ENCODE results near the gene PLD5. TPM values are rescaled to one million over a fixed set of nuclear protein-coding genes. Genes with fewer than 3 reads are reported as not detected.
"Not testable (repeated sequence)": the region's sequence is repeated elsewhere in the genome, so short reads cannot be mapped to it uniquely, and the experiment has no call there.

The PLD5 gene
- total and polyA plus RNA-seq, 5 donors = 0.14 to 0.31 (median 0.17) TPM; not detected in 1

- H3K4me3 ChIP-seq (ENCODE audit: low read length); H3K27ac ChIP-seq (ENCODE audit: low read length); intact Hi-C loops (cut with DNase I); DNase-seq; H3K27me3 ChIP-seq (ENCODE audit: control insufficient read depth, insufficient read depth); H3K9me3 ChIP-seq (ENCODE audit: control insufficient read depth, low read length); H3K4me1 ChIP-seq (ENCODE audit: control insufficient read depth, insufficient read depth, low read length); ATAC-seq: not testable (repeated sequence)
- WGBS = 71% methylated on average over 7 of the region's 7 CpGs
Measured at GRCh38 chr1:242210316-242210715, 314.2 kb downstream of the PLD5 start.

- intact Hi-C loops (cut with DNase I) = no loop called here
- Histone ChIP-seq H3K4me1 (ENCODE audit: control insufficient read depth, insufficient read depth, low read length) (no peaks in the 10 kb centered on the region), H3K9me3 (ENCODE audit: control insufficient read depth, low read length) (no peaks in the 10 kb centered on the region), H3K27ac (ENCODE audit: low read length) (no peak overlapping the region), H3K27me3 (ENCODE audit: control insufficient read depth, insufficient read depth) (no peaks in the 10 kb centered on the region), H3K4me3 (ENCODE audit: low read length) (no peak overlapping the region)
- DNase-seq = no peak
- WGBS = 71% methylated on average over 11 of the region's 11 CpGs
- no peak for ATAC-seq
Measured at GRCh38 chr1:242209063-242209462, 315.4 kb downstream of the PLD5 start.

- no peak overlapping the region for H3K4me3 ChIP-seq (ENCODE audit: low read length)
- DNase-seq (no peak), ATAC-seq (no peak)
- H3K4me1 ChIP-seq (ENCODE audit: control insufficient read depth, insufficient read depth, low read length) = no peaks in the 10 kb centered on the region
- H3K9me3 ChIP-seq (ENCODE audit: control insufficient read depth, low read length) = no peaks in the 10 kb centered on the region
- intact Hi-C loops (cut with DNase I) = no loop called here
- WGBS = 67% methylated on average over 2 of the region's 2 CpGs
- H3K27me3 ChIP-seq (ENCODE audit: control insufficient read depth, insufficient read depth) = no peaks in the 10 kb centered on the region
- no peak overlapping the region for H3K27ac ChIP-seq (ENCODE audit: low read length)
Measured at GRCh38 chr1:242208021-242208420, 316.5 kb downstream of the PLD5 start.

- DNase-seq (no peak), ATAC-seq (no peak)
- H3K27me3 ChIP-seq (ENCODE audit: control insufficient read depth, insufficient read depth) = no peaks in the 10 kb centered on the region
- no peaks in the 10 kb centered on the region for H3K4me1 ChIP-seq (ENCODE audit: control insufficient read depth, insufficient read depth, low read length)
- 97% methylated on average over 4 of the region's 4 CpGs for WGBS
- H3K27ac ChIP-seq (ENCODE audit: low read length) = no peak overlapping the region
- no peaks in the 10 kb centered on the region for H3K9me3 ChIP-seq (ENCODE audit: control insufficient read depth, low read length)
- no peak overlapping the region for H3K4me3 ChIP-seq (ENCODE audit: low read length)
- intact Hi-C loops (cut with DNase I) = no loop called here
Measured at GRCh38 chr1:242206994-242207393, 317.5 kb downstream of the PLD5 start.

- no peaks in the 10 kb centered on the region for H3K9me3 ChIP-seq (ENCODE audit: control insufficient read depth, low read length)
- WGBS = 60% methylated on average over 7 of the region's 7 CpGs
- no peaks in the 10 kb centered on the region for H3K27me3 ChIP-seq (ENCODE audit: control insufficient read depth, insufficient read depth)
- no peak for DNase-seq
- no peaks in the 10 kb centered on the region for H3K4me1 ChIP-seq (ENCODE audit: control insufficient read depth, insufficient read depth, low read length)
- H3K27ac ChIP-seq (ENCODE audit: low read length) = no peak overlapping the region
- H3K4me3 ChIP-seq (ENCODE audit: low read length) = no peak overlapping the region
- intact Hi-C loops (cut with DNase I) = no loop called here
- no peak for ATAC-seq
Measured at GRCh38 chr1:242205622-242206489, 318.6 kb downstream of the PLD5 start.

- DNase-seq (no peak), ATAC-seq (no peak)
- Histone ChIP-seq H3K27ac (ENCODE audit: low read length) (no peak overlapping the region), H3K4me3 (ENCODE audit: low read length) (no peak overlapping the region), H3K9me3 (ENCODE audit: control insufficient read depth, low read length) (no peaks in the 10 kb centered on the region), H3K27me3 (ENCODE audit: control insufficient read depth, insufficient read depth) (no peaks in the 10 kb centered on the region), H3K4me1 (ENCODE audit: control insufficient read depth, insufficient read depth, low read length) (no peaks in the 10 kb centered on the region)
- intact Hi-C loops (cut with DNase I) = no loop called here
- WGBS = 74% methylated on average over 6 of the region's 6 CpGs
Measured at GRCh38 chr1:242203262-242203661, 321.2 kb downstream of the PLD5 start.

GRCh38 chr1:242201090-242201489 lies 323.4 kb downstream of the PLD5 start:
- 77% methylated on average over 2 of the region's 2 CpGs for WGBS
- H3K27me3 ChIP-seq (ENCODE audit: control insufficient read depth, insufficient read depth) = no peaks in the 10 kb centered on the region
- H3K4me3 ChIP-seq (ENCODE audit: low read length) = no peak overlapping the region
- no peak for ATAC-seq
- DNase-seq = no peak
- intact Hi-C loops (cut with DNase I) = no loop called here
- H3K4me1 ChIP-seq (ENCODE audit: control insufficient read depth, insufficient read depth, low read length) = no peaks in the 10 kb centered on the region
- no peaks in the 10 kb centered on the region for H3K9me3 ChIP-seq (ENCODE audit: control insufficient read depth, low read length)
- H3K27ac ChIP-seq (ENCODE audit: low read length) = no peak overlapping the region

- 79% methylated on average over 8 of the region's 8 CpGs for WGBS
- ATAC-seq (no peak), DNase-seq (no peak)
- Histone ChIP-seq H3K9me3 (ENCODE audit: control insufficient read depth, low read length) (no peaks in the 10 kb centered on the region), H3K27ac (ENCODE audit: low read length) (no peak overlapping the region), H3K4me3 (ENCODE audit: low read length) (no peak overlapping the region), H3K27me3 (ENCODE audit: control insufficient read depth, insufficient read depth) (no peaks in the 10 kb centered on the region), H3K4me1 (ENCODE audit: control insufficient read depth, insufficient read depth, low read length) (no peaks in the 10 kb centered on the region)
- intact Hi-C loops (cut with DNase I) = no loop called here
Measured at GRCh38 chr1:242199776-242200458, 324.6 kb downstream of the PLD5 start.

- Histone ChIP-seq H3K4me3 (ENCODE audit: low read length) (no peak overlapping the region), H3K27ac (ENCODE audit: low read length) (no peak overlapping the region), H3K27me3 (ENCODE audit: control insufficient read depth, insufficient read depth) (no peaks in the 10 kb centered on the region), H3K9me3 (ENCODE audit: control insufficient read depth, low read length) (no peaks in the 10 kb centered on the region), H3K4me1 (ENCODE audit: control insufficient read depth, insufficient read depth, low read length) (no peaks in the 10 kb centered on the region)
- intact Hi-C loops (cut with DNase I) = no loop called here
- DNase-seq (no peak), ATAC-seq (no peak)
- 77% methylated on average over 9 of the region's 9 CpGs for WGBS
Measured at GRCh38 chr1:242197907-242198820, 326.3 kb downstream of the PLD5 start.

GRCh38 chr1:242196914-242197313 lies 327.6 kb downstream of the PLD5 start:
- H3K4me3 ChIP-seq (ENCODE audit: low read length) = no peak overlapping the region
- H3K9me3 ChIP-seq (ENCODE audit: control insufficient read depth, low read length) = no peaks in the 10 kb centered on the region
- H3K27ac ChIP-seq (ENCODE audit: low read length) = no peak overlapping the region
- H3K4me1 ChIP-seq (ENCODE audit: control insufficient read depth, insufficient read depth, low read length) = no peaks in the 10 kb centered on the region
- 79% methylated on average over 5 of the region's 5 CpGs for WGBS
- no peak for DNase-seq
- intact Hi-C loops (cut with DNase I) = no loop called here
- ATAC-seq = no peak
- no peaks in the 10 kb centered on the region for H3K27me3 ChIP-seq (ENCODE audit: control insufficient read depth, insufficient read depth)

GRCh38 chr1:242196101-242196500 lies 328.4 kb downstream of the PLD5 start:
- no peaks in the 10 kb centered on the region for H3K27me3 ChIP-seq (ENCODE audit: control insufficient read depth, insufficient read depth)
- no peak overlapping the region for H3K4me3 ChIP-seq (ENCODE audit: low read length)
- 79% methylated on average over 7 of the region's 7 CpGs for WGBS
- no peak overlapping the region for H3K27ac ChIP-seq (ENCODE audit: low read length)
- no peaks in the 10 kb centered on the region for H3K4me1 ChIP-seq (ENCODE audit: control insufficient read depth, insufficient read depth, low read length)
- intact Hi-C loops (cut with DNase I) = no loop called here
- DNase-seq = no peak
- no peaks in the 10 kb centered on the region for H3K9me3 ChIP-seq (ENCODE audit: control insufficient read depth, low read length)
- no peak for ATAC-seq
